ENCODE data around the gene PCID2. TPM values are rescaled to one million over a fixed set of nuclear protein-coding genes. Genes with fewer than 3 reads are reported as not detected.

PCID2 gene
- total RNA-seq, 4 donors from 2014 or later = 28.0 to 44.2 (median 40.3) TPM

- WGBS, 2 donors = 80% methylated on average over 10 of the region's 10 CpGs
- DNase-seq (ENCODE audit: low spot score in 2 of 2) = no peak
- TF ChIP-seq CTCF (IDR thresholded peaks at IDR 0.05) (no peak), POLR2A (IDR thresholded peaks at IDR 0.05) (no peak)
- H3K4me3 ChIP-seq (ENCODE audit: low read depth, poor library complexity, severe bottlenecking) = no peak overlapping the region
- intact Hi-C loops (cut with DNase I; ENCODE audit: low total_unique reads) = no loop called here
Observed at GRCh38 chr13:113224486-113224885, 16.0 kb upstream of the PCID2 start.

- no peak for DNase-seq (ENCODE audit: low spot score in 2 of 2)
- 94% methylated on average over 7 of the region's 7 CpGs for WGBS, 2 donors
- intact Hi-C loops (cut with DNase I; ENCODE audit: low total_unique reads) = no loop called here
- H3K4me3 ChIP-seq (ENCODE audit: low read depth, poor library complexity, severe bottlenecking) = no peak overlapping the region
- TF ChIP-seq POLR2A (IDR thresholded peaks at IDR 0.05) = no peak
Observed at GRCh38 chr13:113223070-113223469, 14.6 kb upstream of the PCID2 start.

- H3K4me3 ChIP-seq (ENCODE audit: low read depth, poor library complexity, severe bottlenecking) = no peak overlapping the region
- intact Hi-C loops (cut with DNase I; ENCODE audit: low total_unique reads) = no loop called here
- DNase-seq (ENCODE audit: low spot score in 2 of 2) = no peak
- TF ChIP-seq CTCF (IDR thresholded peaks at IDR 0.05) = no peak
- TF ChIP-seq POLR2A (IDR thresholded peaks at IDR 0.05) = no peak
- WGBS, 2 donors = 92 to 94% methylated on average over 7 of the region's 7 CpGs
Observed at GRCh38 chr13:113220877-113221276, 12.4 kb upstream of the PCID2 start.

DNA sequence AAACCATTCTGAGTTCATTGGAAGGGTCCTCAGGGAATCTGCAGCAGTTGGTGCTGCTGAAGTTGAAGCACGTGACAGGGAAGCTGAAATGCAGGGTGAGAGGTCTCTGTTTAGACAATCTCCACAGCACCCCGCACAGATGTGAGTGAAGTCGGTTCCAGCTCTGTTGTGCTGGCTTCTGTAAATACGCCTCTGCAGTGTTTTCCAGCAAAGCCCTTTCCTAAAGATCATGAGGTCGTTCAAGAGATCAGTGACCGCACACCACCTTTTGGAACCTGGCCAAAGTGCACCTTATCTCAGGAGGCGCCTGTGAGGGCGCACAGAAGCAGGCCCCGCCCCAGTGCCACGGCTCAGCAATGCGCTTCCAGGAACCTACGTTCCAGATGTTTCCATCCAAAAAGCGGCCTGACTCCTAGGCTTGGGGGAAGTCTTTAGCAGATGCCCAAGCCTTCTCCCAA lies 11.7 kb upstream of the PCID2 start:
- 78% methylated on average over 13 of the region's 13 CpGs for WGBS, 2 donors
- intact Hi-C loops (cut with DNase I; ENCODE audit: low total_unique reads) = no loop called here
- H3K4me3 ChIP-seq (ENCODE audit: low read depth, poor library complexity, severe bottlenecking) = no peak overlapping the region
- DNase-seq (ENCODE audit: low spot score in 2 of 2) = no peak
- TF ChIP-seq POLR2A (IDR thresholded peaks at IDR 0.05) (no peak), CTCF (IDR thresholded peaks at IDR 0.05) (no peak)

- TF ChIP-seq CTCF (IDR thresholded peaks at IDR 0.05) (no peak), POLR2A (IDR thresholded peaks at IDR 0.05) (no peak)
- intact Hi-C loops (cut with DNase I; ENCODE audit: low total_unique reads) = no loop called here
- no peak for DNase-seq (ENCODE audit: low spot score in 2 of 2)
- no peak overlapping the region for H3K4me3 ChIP-seq (ENCODE audit: low read depth, poor library complexity, severe bottlenecking)
- WGBS, 2 donors = 89 to 91% methylated on average over 14 of the region's 14 CpGs
Observed at GRCh38 chr13:113219256-113219940, 10.9 kb upstream of the PCID2 start.

DNA sequence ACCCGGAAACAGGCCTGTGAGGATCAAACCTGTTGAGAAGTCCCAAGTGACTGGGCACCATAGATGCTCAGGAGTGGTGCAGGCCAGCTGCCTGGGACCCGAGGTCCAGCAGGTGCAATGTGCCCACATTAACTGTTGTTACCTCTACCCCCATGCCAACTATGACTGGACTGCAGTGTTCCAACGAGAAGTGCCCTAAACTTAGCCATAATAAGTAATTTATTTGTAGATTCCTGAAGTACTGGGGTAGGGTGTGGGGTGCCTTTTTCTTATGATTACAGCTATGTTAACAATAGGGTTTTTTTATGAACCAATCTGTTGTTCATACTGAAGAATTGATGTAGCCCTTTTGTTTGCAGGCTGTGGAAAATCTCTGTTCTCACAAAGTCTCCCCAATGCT lies 10.1 kb upstream of the PCID2 start:
- DNase-seq (ENCODE audit: low spot score in 2 of 2) = no peak
- WGBS, 2 donors = 85 to 89% methylated on average over 3 of the region's 3 CpGs
- H3K4me3 ChIP-seq (ENCODE audit: low read depth, poor library complexity, severe bottlenecking) = no peak overlapping the region
- intact Hi-C loops (cut with DNase I; ENCODE audit: low total_unique reads) = no loop called here
- no peak for TF ChIP-seq CTCF (IDR thresholded peaks at IDR 0.05)
- TF ChIP-seq POLR2A (IDR thresholded peaks at IDR 0.05) = no peak

Measured in lower leg skin (tissue), 4 donors.